OCI-LY3 (cell line): ENCODE measurements around the gene HGS.

Experiments
- H2AFZ ChIP-seq: fragments of 200-600, 300-600 bp; shearing (Covaris generic); 2 replicates; pipeline ENCODE4 v1.6.0; 2014; ENCODE audit warnings: antibody characterized with exemption, low read depth, low read length
- H3K27ac ChIP-seq: fragments of 200-600, 300-600 bp; sonication (generic); 2 replicates; pipeline ENCODE4 v1.5.1; 2014; ENCODE audit warnings: mild to moderate bottlenecking, low read length, moderate library complexity, mixed read lengths
- H3K27me3 ChIP-seq: fragments of 200-600, 300-600 bp; sonication (generic); 2 replicates; pipeline ENCODE4 v1.6.1; 2014; ENCODE audit warnings: low read depth, low read length, mixed read lengths
- H3K36me3 ChIP-seq: fragments of 200-600, 300-600 bp; sonication (generic); replicated peaks from 2 replicates; pipeline ENCODE3; 2014; ENCODE audit warnings: low read depth, low read length, mixed read lengths
- H3K4me1 ChIP-seq: fragments of 300-600, 200-600 bp; sonication (generic); 2 replicates; pipeline ENCODE4 v1.6.1; 2014; ENCODE audit warnings: low read length, mixed read lengths
- H3K4me2 ChIP-seq: fragments of 200-600, 300-600 bp; sonication (generic); 2 replicates; pipeline ENCODE4 v1.6.1; 2014; ENCODE audit warnings: low read length, mixed read lengths
- H3K4me3 ChIP-seq: fragments of 300-600, 200-600 bp; sonication (generic); 2 replicates; pipeline ENCODE4 v1.5.1; 2014; ENCODE audit warnings: antibody characterized with exemption, mild to moderate bottlenecking, low read length, moderate library complexity
- H3K79me2 ChIP-seq: fragments of 300-600, 200-600 bp; shearing (Covaris generic); 2 replicates; pipeline ENCODE4 v1.6.1; 2014; ENCODE audit warnings: mild to moderate bottlenecking, low read length, mixed read lengths
- H3K9ac ChIP-seq: fragments of 300-600, 200-600 bp; shearing (Covaris generic); 2 replicates; pipeline ENCODE4 v1.6.0; 2014; ENCODE audit warnings: mild to moderate bottlenecking, low read length, moderate library complexity
- H3K9me3 ChIP-seq: fragments of 200-600, 300-600 bp; shearing (Covaris generic); 2 replicates; pipeline ENCODE4 v1.6.1; 2014; ENCODE audit warnings: low read length, mixed read lengths; ENCODE audit not compliant: insufficient read depth
- H4K20me1 ChIP-seq: fragments of 200-600, 300-600 bp; sonication (generic); 2 replicates; pipeline ENCODE4 v1.6.1; 2016; ENCODE audit warnings: low read length, mixed read lengths; ENCODE audit not compliant: insufficient read depth
- EZH2phosphoT487 ChIP-seq: fragments of 200-600 bp; shearing (Covaris generic); IDR thresholded peaks from 2 replicates; pipeline ENCODE4 v1.6.1; 2018; ENCODE audit warnings: antibody characterized with exemption, mixed run types, low read depth
- TF ChIP-seq, protein P1 (sequence below): fragments of 200-600, 300-600 bp; sonication (generic); IDR thresholded peaks from 2 replicates; pipeline ENCODE4 v1.5.1; 2014; ENCODE audit warnings: antibody characterized with exemption, low read length, low read depth

The HGS gene

DNA sequence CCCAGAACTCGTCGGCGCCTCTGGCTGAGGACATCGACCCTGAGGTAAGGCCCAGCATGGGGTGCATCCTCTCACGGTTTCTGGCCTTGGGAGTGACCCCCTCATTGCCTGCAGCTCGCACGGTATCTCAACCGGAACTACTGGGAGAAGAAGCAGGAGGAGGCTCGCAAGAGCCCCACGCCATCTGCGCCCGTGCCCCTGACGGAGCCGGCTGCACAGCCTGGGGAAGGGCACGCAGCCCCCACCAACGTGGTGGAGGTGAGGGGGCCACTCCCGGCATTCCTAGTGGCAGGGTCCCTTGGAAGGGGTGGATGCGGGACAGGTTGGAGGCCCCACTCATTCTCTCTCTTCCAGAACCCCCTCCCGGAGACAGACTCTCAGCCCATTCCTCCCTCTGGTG lies 11.0 kb downstream of the HGS start:
- H3K9me3 ChIP-seq, result no peaks in the 10 kb centered on the region
- H3K9ac ChIP-seq, result no peak overlapping the region
- no peaks in the 10 kb centered on the region for H3K4me1 ChIP-seq
- H3K4me2 ChIP-seq, result no peak overlapping the region
- TF ChIP-seq, protein P1, sequence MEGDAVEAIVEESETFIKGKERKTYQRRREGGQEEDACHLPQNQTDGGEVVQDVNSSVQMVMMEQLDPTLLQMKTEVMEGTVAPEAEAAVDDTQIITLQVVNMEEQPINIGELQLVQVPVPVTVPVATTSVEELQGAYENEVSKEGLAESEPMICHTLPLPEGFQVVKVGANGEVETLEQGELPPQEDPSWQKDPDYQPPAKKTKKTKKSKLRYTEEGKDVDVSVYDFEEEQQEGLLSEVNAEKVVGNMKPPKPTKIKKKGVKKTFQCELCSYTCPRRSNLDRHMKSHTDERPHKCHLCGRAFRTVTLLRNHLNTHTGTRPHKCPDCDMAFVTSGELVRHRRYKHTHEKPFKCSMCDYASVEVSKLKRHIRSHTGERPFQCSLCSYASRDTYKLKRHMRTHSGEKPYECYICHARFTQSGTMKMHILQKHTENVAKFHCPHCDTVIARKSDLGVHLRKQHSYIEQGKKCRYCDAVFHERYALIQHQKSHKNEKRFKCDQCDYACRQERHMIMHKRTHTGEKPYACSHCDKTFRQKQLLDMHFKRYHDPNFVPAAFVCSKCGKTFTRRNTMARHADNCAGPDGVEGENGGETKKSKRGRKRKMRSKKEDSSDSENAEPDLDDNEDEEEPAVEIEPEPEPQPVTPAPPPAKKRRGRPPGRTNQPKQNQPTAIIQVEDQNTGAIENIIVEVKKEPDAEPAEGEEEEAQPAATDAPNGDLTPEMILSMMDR, result no peak
- no peak for TF ChIP-seq EZH2phosphoT487
- no peaks in the 10 kb centered on the region for H4K20me1 ChIP-seq
- no peak overlapping the region for H2AFZ ChIP-seq
- peaks cover 15% of the 10 kb centered on the region for H3K79me2 ChIP-seq
- no peak overlapping the region for H3K27ac ChIP-seq
- peaks cover 35% of the 10 kb centered on the region for H3K36me3 ChIP-seq
- no peak overlapping the region for H3K4me3 ChIP-seq
- no peaks in the 10 kb centered on the region for H3K27me3 ChIP-seq

DNA sequence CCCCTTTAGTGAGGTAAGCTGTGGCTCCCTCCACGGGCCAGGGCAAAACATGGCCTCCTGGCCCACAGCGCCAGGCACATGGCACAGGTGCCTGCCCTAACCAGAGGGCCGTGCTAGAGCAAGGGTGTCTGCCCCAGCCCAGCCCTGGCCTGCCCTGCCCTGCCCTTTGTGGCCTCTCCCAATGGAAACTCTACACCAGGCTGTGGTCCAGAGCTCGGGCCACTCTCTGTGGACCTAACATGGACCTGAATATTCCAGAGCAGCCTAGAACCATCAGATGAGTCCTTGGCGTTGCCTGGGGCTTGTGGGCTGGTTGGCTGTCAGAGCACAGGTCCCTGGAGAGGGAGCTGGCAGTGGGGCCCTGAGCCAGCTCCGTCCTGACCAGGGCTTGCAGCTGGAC lies 11.4 kb downstream of the HGS start:
- Histone ChIP-seq H3K4me1 (no peaks in the 10 kb centered on the region), H3K9ac (no peak overlapping the region), H3K4me3 (no peak overlapping the region), H3K36me3 (peaks cover 35% of the 10 kb centered on the region), H2AFZ (no peak overlapping the region), H3K27ac (no peak overlapping the region), H3K79me2 (peaks cover 15% of the 10 kb centered on the region), H3K27me3 (no peaks in the 10 kb centered on the region), H4K20me1 (no peaks in the 10 kb centered on the region), H3K9me3 (no peaks in the 10 kb centered on the region), H3K4me2 (no peak overlapping the region)
- TF ChIP-seq, protein P1, result no peak
- TF ChIP-seq EZH2phosphoT487, result no peak

DNA sequence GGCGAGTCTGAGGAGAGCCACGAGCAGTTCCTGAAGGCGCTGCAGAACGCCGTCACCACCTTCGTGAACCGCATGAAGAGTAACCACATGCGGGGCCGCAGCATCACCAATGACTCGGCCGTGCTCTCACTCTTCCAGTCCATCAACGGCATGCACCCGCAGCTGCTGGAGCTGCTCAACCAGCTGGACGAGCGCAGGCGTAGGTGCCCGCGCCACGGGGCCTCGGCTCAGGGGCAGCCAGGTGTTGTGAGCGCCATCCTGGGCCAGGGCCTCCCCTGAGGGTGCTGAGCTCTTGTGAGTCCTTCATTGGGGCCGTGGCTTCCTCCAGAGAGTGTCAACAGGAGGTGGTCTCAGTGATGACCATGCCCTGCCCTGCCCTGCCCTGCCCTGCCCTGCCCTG lies 12.0 kb downstream of the HGS start:
- Histone ChIP-seq H4K20me1 (no peaks in the 10 kb centered on the region), H3K4me1 (no peaks in the 10 kb centered on the region; the same call in 1 of the 2 replicates), H3K27me3 (no peaks in the 10 kb centered on the region), H3K4me2 (no peak overlapping the region), H3K4me3 (no peak overlapping the region), H3K79me2 (peaks cover 21% of the 10 kb centered on the region), H3K9me3 (no peaks in the 10 kb centered on the region), H3K9ac (no peak overlapping the region), H3K27ac (no peak overlapping the region), H3K36me3 (peaks cover 36% of the 10 kb centered on the region), H2AFZ (no peak overlapping the region)
- no peak for TF ChIP-seq EZH2phosphoT487
- TF ChIP-seq, protein P1, result no peak

GRCh38 chr17:81696218-81696941 lies 12.6 kb downstream of the HGS start:
- Histone ChIP-seq H3K36me3 (peaks cover 39% of the 10 kb centered on the region), H3K4me1 (peaks cover 6% of the 10 kb centered on the region), H3K27ac (no peak overlapping the region), H3K4me2 (no peak overlapping the region), H3K27me3 (no peaks in the 10 kb centered on the region), H3K9ac (no peak overlapping the region), H2AFZ (no peak overlapping the region), H4K20me1 (no peaks in the 10 kb centered on the region), H3K9me3 (no peaks in the 10 kb centered on the region), H3K79me2 (peaks cover 27% of the 10 kb centered on the region), H3K4me3 (no peak overlapping the region)
- TF ChIP-seq EZH2phosphoT487, result no peak
- TF ChIP-seq, protein P1, result no peak
